Measurements from ENCODE around the gene PDILT. TPM values are rescaled to one million over a fixed set of nuclear protein-coding genes. Genes with fewer than 3 reads are reported as not detected.
"Not testable (repeated sequence)": the region's sequence is repeated elsewhere in the genome, so short reads cannot be mapped to it uniquely, and the experiment has no call there.

PDILT gene
- total RNA-seq, result not detected

- TF ChIP-seq CTCF (IDR thresholded peaks at IDR 0.05 in 4 of 5, conservative IDR thresholded peaks at IDR 0.05 in 1 of 5) (no peak), POLR2A (IDR thresholded peaks at IDR 0.05) (no peak)
- H3K9me3 ChIP-seq, result no peaks in the 10 kb centered on the region
- no peaks in the 10 kb centered on the region for H3K36me3 ChIP-seq
- no peaks in the 10 kb centered on the region for H3K4me1 ChIP-seq
- in situ Hi-C loops (cut with MboI; ENCODE audit: low sequenced_read_pairs in 4 of 4), result no loop called here
- ATAC-seq, result no peak
- intact Hi-C loops (cut with DNase I; ENCODE audit: low total_unique reads), result no loop called here
- H3K27me3 ChIP-seq, result no peaks in the 10 kb centered on the region
- no peak within 1 kb of the TSS for H3K4me3 ChIP-seq
- DNase-seq, result no peak
- no peak within 1 kb of the TSS for H3K27ac ChIP-seq
These were observed at the start of gene PDILT for GRCh38 chr16:20404637-20405036. PDILT (minus strand) TSS chr16:20404737; CDS start chr16:20399300, 5,437 bp downstream.

GRCh38 chr16:20453633-20454032, 49.1 kb upstream of the PDILT start:
- H3K27ac ChIP-seq; H3K4me3 ChIP-seq; DNase-seq; intact Hi-C loops (cut with DNase I; ENCODE audit: low total_unique reads); ATAC-seq; in situ Hi-C loops (cut with MboI; ENCODE audit: low sequenced_read_pairs in 4 of 4); H3K4me1 ChIP-seq; H3K27me3 ChIP-seq; H3K36me3 ChIP-seq; H3K9me3 ChIP-seq: not testable (repeated sequence)

- ATAC-seq; H3K27ac ChIP-seq; intact Hi-C loops (cut with DNase I; ENCODE audit: low total_unique reads); H3K27me3 ChIP-seq; DNase-seq; H3K4me1 ChIP-seq; H3K4me3 ChIP-seq; H3K9me3 ChIP-seq; in situ Hi-C loops (cut with MboI; ENCODE audit: low sequenced_read_pairs in 4 of 4); H3K36me3 ChIP-seq: not testable (repeated sequence)
These were observed 46.8 kb upstream of the PDILT start, which contains the start of gene ACSM2A for GRCh38 chr16:20451364-20451763. ACSM2A (plus strand) TSS chr16:20451521; CDS start chr16:20460115, 8,594 bp downstream.

- ATAC-seq; H3K36me3 ChIP-seq; H3K4me3 ChIP-seq; H3K27ac ChIP-seq; in situ Hi-C loops (cut with MboI; ENCODE audit: low sequenced_read_pairs in 4 of 4); intact Hi-C loops (cut with DNase I; ENCODE audit: low total_unique reads); H3K9me3 ChIP-seq; H3K27me3 ChIP-seq; DNase-seq; H3K4me1 ChIP-seq: not testable (repeated sequence)
These were observed 42.3 kb upstream of the PDILT start for GRCh38 chr16:20446652-20447393.

- H3K4me3 ChIP-seq; H3K27me3 ChIP-seq; H3K9me3 ChIP-seq; H3K27ac ChIP-seq; in situ Hi-C loops (cut with MboI; ENCODE audit: low sequenced_read_pairs in 4 of 4); H3K4me1 ChIP-seq; DNase-seq; ATAC-seq; intact Hi-C loops (cut with DNase I; ENCODE audit: low total_unique reads); H3K36me3 ChIP-seq: not testable (repeated sequence)
These were observed 37.3 kb upstream of the PDILT start for GRCh38 chr16:20441859-20442258.

GRCh38 chr16:20441191-20441590, 36.7 kb upstream of the PDILT start:
- Histone ChIP-seq H3K27me3 (no peaks in the 10 kb centered on the region), H3K9me3 (no peaks in the 10 kb centered on the region), H3K27ac (no peak overlapping the region), H3K4me1 (peaks cover 0 to 6% of the 10 kb centered on the region in 2 donors), H3K36me3 (no peaks in the 10 kb centered on the region), H3K4me3 (no peak overlapping the region)
- in situ Hi-C loops (cut with MboI; ENCODE audit: low sequenced_read_pairs in 4 of 4), result no loop called here
- no peak for TF ChIP-seq POLR2A (IDR thresholded peaks at IDR 0.05)
- no peak for TF ChIP-seq CTCF (IDR thresholded peaks at IDR 0.05 in 4 of 5, conservative IDR thresholded peaks at IDR 0.05 in 1 of 5)
- intact Hi-C loops (cut with DNase I; ENCODE audit: low total_unique reads), result no loop called here
- ATAC-seq (no peak), DNase-seq (no peak)

GRCh38 chr16:20440731-20441130, 36.2 kb upstream of the PDILT start:
- DNase-seq; ATAC-seq; H3K9me3 ChIP-seq; H3K4me1 ChIP-seq; H3K27me3 ChIP-seq; H3K4me3 ChIP-seq; intact Hi-C loops (cut with DNase I; ENCODE audit: low total_unique reads); in situ Hi-C loops (cut with MboI; ENCODE audit: low sequenced_read_pairs in 4 of 4); H3K36me3 ChIP-seq: not testable (repeated sequence)
- H3K27ac ChIP-seq, result peak overlapping the region in 2 of 4 donors; percentile 46 to 65

GRCh38 chr16:20439820-20440231, 35.3 kb upstream of the PDILT start:
- H3K36me3 ChIP-seq; intact Hi-C loops (cut with DNase I; ENCODE audit: low total_unique reads); in situ Hi-C loops (cut with MboI; ENCODE audit: low sequenced_read_pairs in 4 of 4); H3K4me3 ChIP-seq; H3K4me1 ChIP-seq; H3K9me3 ChIP-seq; H3K27me3 ChIP-seq: not testable (repeated sequence)
- DNase-seq (peak in 1 of 2 donors; percentile 44), ATAC-seq (peak; percentile 89 to 92)
- H3K27ac ChIP-seq, result peak overlapping the region in 2 of 4 donors; percentile 69 to 71

GRCh38 chr16:20438950-20439349, 34.4 kb upstream of the PDILT start:
- peak overlapping the region in 1 of 4 donors; percentile 69 for H3K27ac ChIP-seq
- DNase-seq; in situ Hi-C loops (cut with MboI; ENCODE audit: low sequenced_read_pairs in 4 of 4); H3K9me3 ChIP-seq; intact Hi-C loops (cut with DNase I; ENCODE audit: low total_unique reads); H3K36me3 ChIP-seq; H3K27me3 ChIP-seq; H3K4me3 ChIP-seq; H3K4me1 ChIP-seq; ATAC-seq: not testable (repeated sequence)

Measured in gastrocnemius medialis (tissue), 4 donors.